ENCODE results near the gene PFKL.
"Not testable (repeated sequence)": the region's sequence is repeated elsewhere in the genome, so short reads cannot be mapped to it uniquely, and the experiment has no call there.

The PFKL gene

GRCh38 chr21:44344541-44345183 lies 44.8 kb downstream of the PFKL start:
- DNase-seq (ENCODE audit: low read depth in 2 of 2) = no peak

GRCh38 chr21:44345495-44345894 lies 45.6 kb downstream of the PFKL start:
- DNase-seq (ENCODE audit: low read depth in 2 of 2) = no peak

- no peak for DNase-seq (ENCODE audit: low read depth in 2 of 2)
Measured at GRCh38 chr21:44347911-44348451, 48.1 kb downstream of the PFKL start.

- DNase-seq (ENCODE audit: low read depth in 2 of 2) = no peak
Measured at GRCh38 chr21:44348861-44349260, 49.0 kb downstream of the PFKL start.

- no peak for DNase-seq (ENCODE audit: low read depth in 2 of 2)
Measured at GRCh38 chr21:44349416-44349846, 49.6 kb downstream of the PFKL start.

GRCh38 chr21:44349847-44350772 lies 50.3 kb downstream of the PFKL start:
- DNase-seq (ENCODE audit: low read depth in 2 of 2) = no peak

GRCh38 chr21:44350773-44351481 lies 51.1 kb downstream of the PFKL start:
- no peak for DNase-seq (ENCODE audit: low read depth in 2 of 2)

GRCh38 chr21:44351535-44352252 lies 51.8 kb downstream of the PFKL start:
- no peak for DNase-seq (ENCODE audit: low read depth in 2 of 2)

- no peak for DNase-seq (ENCODE audit: low read depth in 2 of 2)
Measured at GRCh38 chr21:44352253-44352860, 52.5 kb downstream of the PFKL start.

GRCh38 chr21:44353191-44353970 lies 53.5 kb downstream of the PFKL start, which contains the start of gene TRPM2:
Gene TRPM2 (plus strand): TSS chr21:44353621. CDS start chr21:44353701, 80 bp downstream.
- DNase-seq (ENCODE audit: low read depth in 2 of 2) = no peak

GRCh38 chr21:44354001-44354405 lies 54.1 kb downstream of the PFKL start:
- DNase-seq (ENCODE audit: low read depth in 2 of 2) = no peak

GRCh38 chr21:44354775-44355771 lies 55.2 kb downstream of the PFKL start:
- DNase-seq (ENCODE audit: low read depth in 2 of 2) = no peak

- DNase-seq (ENCODE audit: low read depth in 2 of 2) = no peak
Measured at GRCh38 chr21:44356160-44356559, 56.3 kb downstream of the PFKL start.

GRCh38 chr21:44356636-44357035 lies 56.8 kb downstream of the PFKL start:
- no peak for DNase-seq (ENCODE audit: low read depth in 2 of 2)

- DNase-seq (ENCODE audit: low read depth in 2 of 2) = no peak
Measured at GRCh38 chr21:44357064-44357837, 57.4 kb downstream of the PFKL start.

GRCh38 chr21:44359396-44359795 lies 59.5 kb downstream of the PFKL start:
- DNase-seq (ENCODE audit: low read depth in 2 of 2) = no peak

- DNase-seq (ENCODE audit: low read depth in 2 of 2) = no peak
Measured at GRCh38 chr21:44360159-44360558, 60.3 kb downstream of the PFKL start.

GRCh38 chr21:44361903-44362302 lies 62.0 kb downstream of the PFKL start:
- not testable (repeated sequence) for DNase-seq (ENCODE audit: low read depth in 2 of 2)
